HEK293 (cell line): ENCODE measurements around the gene TMC3.

ENCODE experiments used
- CTCF ChIA-PET: fragments of 350-600 bp; formaldehyde crosslinking; extraction: SDS; loops from one replicate; lab custom pipeline; 2021; ENCODE audit warnings: antibody characterized with exemption; lab: Yijun Ruan, JAX
- POLR2A ChIA-PET: fragments of 300-600 bp; formaldehyde crosslinking; extraction: SDS; loops from one replicate; lab custom pipeline; 2020; ENCODE audit warnings: antibody characterized with exemption, inconsistent platforms; lab: Yijun Ruan, JAX
- H3K27ac ChIP-seq: fragments of 200-500 bp; sonication (Bioruptor generic); 2 replicates; pipeline ENCODE4 v1.5.1; 2014; ENCODE audit warnings: low read depth, low read length, control low read depth, inconsistent platforms; ENCODE audit errors: extremely low read depth
- H3K36me3 ChIP-seq, 2 experiments: fragments of 200-500 bp in 1 of 2; sonication (Bioruptor generic) in 1 of 2; 1 replicate in 1 of 2; 2 replicates in 1 of 2; pipeline ENCODE4 v1.5.1; 2014 to 2017; ENCODE audit warnings: inconsistent platforms in 2 of 2, low read length in 2 of 2; ENCODE audit not compliant: control insufficient read depth in 2 of 2, insufficient read depth in 1 of 2
- H3K4me1 ChIP-seq: fragments of 200-500 bp; sonication (Bioruptor generic); 2 replicates; pipeline ENCODE4 v1.5.1; 2014; ENCODE audit warnings: mild to moderate bottlenecking, low read length, inconsistent platforms; ENCODE audit not compliant: control insufficient read depth, insufficient read depth
- H3K4me3 ChIP-seq: 2 replicates; pipeline ENCODE4 v1.5.1; 2011; ENCODE audit warnings: low read depth, mild to moderate bottlenecking, control low read depth, low read length, moderate library complexity
- H3K9me3 ChIP-seq: fragments of 200-500 bp; sonication (Bioruptor generic); 2 replicates; pipeline ENCODE4 v1.5.1; 2014; ENCODE audit warnings: low read depth, low read length, inconsistent platforms; ENCODE audit not compliant: control insufficient read depth, insufficient read depth
- FEZF1 ChIP-seq: fragments of 450-650 bp; formaldehyde crosslinking; IDR thresholded peaks from 2 replicates; pipeline ENCODE4 v1.5.1; 2016; ENCODE audit warnings: missing biosample characterization, missing genetic modification characterization
- RBAK ChIP-seq: fragments of 450-650 bp; formaldehyde crosslinking; IDR thresholded peaks from 2 replicates; pipeline ENCODE4 v1.5.1; 2016; ENCODE audit warnings: missing biosample characterization, missing genetic modification characterization
- REPIN1 ChIP-seq: fragments of 450-650 bp; formaldehyde crosslinking; IDR thresholded peaks from 2 replicates; pipeline ENCODE4 v1.5.1; 2017; ENCODE audit warnings: missing biosample characterization, missing genetic modification characterization, low read depth
- ZBTB20 ChIP-seq: fragments of 450-650 bp; formaldehyde crosslinking; IDR thresholded peaks from 2 replicates; pipeline ENCODE4 v1.5.1; 2016; ENCODE audit warnings: missing biosample characterization, missing genetic modification characterization
- ZBTB26 ChIP-seq: fragments of 450-650 bp; formaldehyde crosslinking; optimal IDR thresholded peaks from 2 replicates; pipeline ENCODE3; 2016; ENCODE audit warnings: missing biosample characterization, mild to moderate bottlenecking, missing genetic modification characterization
- ZNF146 ChIP-seq: fragments of 450-650 bp; formaldehyde crosslinking; IDR thresholded peaks from 2 replicates; pipeline ENCODE4 v1.5.1; 2016; ENCODE audit warnings: missing biosample characterization, missing genetic modification characterization
- ZNF174 ChIP-seq: fragments of 450-650 bp; formaldehyde crosslinking; IDR thresholded peaks from 2 replicates; pipeline ENCODE4 v1.5.0; 2017; ENCODE audit warnings: missing biosample characterization, mild to moderate bottlenecking, missing genetic modification characterization
- ZNF221 ChIP-seq: fragments of 450-650 bp; formaldehyde crosslinking; IDR thresholded peaks from 2 replicates; pipeline ENCODE4 v1.5.1; 2017; ENCODE audit warnings: missing biosample characterization, missing genetic modification characterization, borderline replicate concordance
- ZNF354C ChIP-seq: fragments of 450-650 bp; formaldehyde crosslinking; IDR thresholded peaks from 2 replicates; pipeline ENCODE4 v1.5.1; 2016; ENCODE audit warnings: missing biosample characterization, missing genetic modification characterization, low read depth, borderline replicate concordance
- ZNF416 ChIP-seq: fragments of 450-650 bp; formaldehyde crosslinking; IDR thresholded peaks from 2 replicates; pipeline ENCODE4 v1.5.1; 2016; ENCODE audit warnings: missing biosample characterization, missing genetic modification characterization
- ZNF423 ChIP-seq: fragments of 450-650 bp; formaldehyde crosslinking; IDR thresholded peaks from 2 replicates; pipeline ENCODE4 v1.5.1; 2016; ENCODE audit warnings: missing biosample characterization, missing genetic modification characterization
- ZNF426 ChIP-seq: fragments of 450-650 bp; formaldehyde crosslinking; IDR thresholded peaks from 2 replicates; pipeline ENCODE4 v1.5.1; 2017; ENCODE audit warnings: missing biosample characterization, missing genetic modification characterization, mild to moderate bottlenecking, inconsistent platforms, moderate library complexity
- ZNF48 ChIP-seq: fragments of 450-650 bp; formaldehyde crosslinking; IDR thresholded peaks from 2 replicates; pipeline ENCODE4 v1.5.1; 2016; ENCODE audit warnings: missing biosample characterization, missing genetic modification characterization
- ZNF549 ChIP-seq: fragments of 450-650 bp; IDR thresholded peaks from 2 replicates; pipeline ENCODE4 v1.5.1; 2018; ENCODE audit warnings: missing biosample characterization, missing genetic modification characterization, mild to moderate bottlenecking, inconsistent platforms, moderate library complexity
- ZNF558 ChIP-seq: fragments of 450-650 bp; formaldehyde crosslinking; IDR thresholded peaks from 2 replicates; pipeline ENCODE4 v1.5.1; 2016; ENCODE audit warnings: missing biosample characterization, missing genetic modification characterization
- ZNF654 ChIP-seq: fragments of 450-650 bp; formaldehyde crosslinking; IDR thresholded peaks from 2 replicates; pipeline ENCODE4 v1.5.1; 2016; ENCODE audit warnings: low read depth, missing biosample characterization, missing genetic modification characterization
- ZNF837 ChIP-seq: fragments of 450-650 bp; formaldehyde crosslinking; IDR thresholded peaks from 2 replicates; pipeline ENCODE4 v1.5.1; 2016; ENCODE audit warnings: missing biosample characterization, missing genetic modification characterization
- ZSCAN30 ChIP-seq: fragments of 450-650 bp; IDR thresholded peaks from 2 replicates; pipeline ENCODE4 v1.5.1; 2018; ENCODE audit warnings: missing biosample characterization, mild to moderate bottlenecking, missing genetic modification characterization, moderate library complexity
- TF ChIP-seq, protein P1 (sequence below): fragments of 450-650 bp; formaldehyde crosslinking; IDR thresholded peaks from 2 replicates; pipeline ENCODE4 v1.5.1; 2016; ENCODE audit warnings: missing biosample characterization, missing genetic modification characterization
- TF ChIP-seq, protein P2 (sequence below): fragments of 450-650 bp; formaldehyde crosslinking; IDR thresholded peaks from 2 replicates; pipeline ENCODE4 v1.5.1; 2017; ENCODE audit warnings: missing biosample characterization, mild to moderate bottlenecking, missing genetic modification characterization, moderate library complexity

The TMC3 gene

GRCh38 chr15:81336568-81336967 is 37.4 kb downstream of the TMC3 start:
- H3K4me1 ChIP-seq = peaks cover 5% of the 10 kb centered on the region; the same call in 1 of the 2 replicates
- H3K4me3 ChIP-seq = no peak overlapping the region
- no peaks in the 10 kb centered on the region for H3K36me3 ChIP-seq
- H3K27ac ChIP-seq = no peak overlapping the region
- no peak for TF ChIP-seq ZNF48 (tag by site-specific recombination)
- peak; percentile 36; the same call in 1 of the 2 replicates for TF ChIP-seq ZNF654 (tag by site-specific recombination)
- TF ChIP-seq ZNF426 (tag by site-specific recombination) = no peak
- POLR2A ChIA-PET = interaction anchor here (1.2 kb wide), 1 partner anchor 13 kb away, joined by 3 read pairs; the partner anchor contains the start of gene STARD5
- CTCF ChIA-PET = interaction anchor here (0.6 to 3.1 kb wide), 11 partner anchors 10 to 1758 kb away, joined by 3 to 17 read pairs (median 3); partner anchors contain the start of gene STARD5
- H3K9me3 ChIP-seq = no peaks in the 10 kb centered on the region

- H3K4me1 ChIP-seq = peaks cover 5% of the 10 kb centered on the region; the same call in 1 of the 2 replicates
- ChIA-PET CTCF (interaction anchor here (0.8 to 2.3 kb wide), 7 partner anchors 9 to 359 kb away, joined by 3 to 10 read pairs (median 6); partner anchors contain the start of gene STARD5), POLR2A (interaction anchor here (1.3 kb wide), 1 partner anchor 11 kb away, joined by 4 read pairs; the partner anchor contains the start of gene STARD5)
- no peak overlapping the region for H3K4me3 ChIP-seq
- H3K27ac ChIP-seq = no peak overlapping the region
- no peaks in the 10 kb centered on the region for H3K36me3 ChIP-seq
- no peaks in the 10 kb centered on the region for H3K9me3 ChIP-seq
- TF ChIP-seq ZNF354C (tag by site-specific recombination) = no peak
- TF ChIP-seq ZNF558 (tag by site-specific recombination) = no peak
- no peak for TF ChIP-seq ZSCAN30 (tag by site-specific recombination)
- no peak for TF ChIP-seq FEZF1 (tag by site-specific recombination)
- no peak for TF ChIP-seq ZNF146
- TF ChIP-seq, protein P1, sequence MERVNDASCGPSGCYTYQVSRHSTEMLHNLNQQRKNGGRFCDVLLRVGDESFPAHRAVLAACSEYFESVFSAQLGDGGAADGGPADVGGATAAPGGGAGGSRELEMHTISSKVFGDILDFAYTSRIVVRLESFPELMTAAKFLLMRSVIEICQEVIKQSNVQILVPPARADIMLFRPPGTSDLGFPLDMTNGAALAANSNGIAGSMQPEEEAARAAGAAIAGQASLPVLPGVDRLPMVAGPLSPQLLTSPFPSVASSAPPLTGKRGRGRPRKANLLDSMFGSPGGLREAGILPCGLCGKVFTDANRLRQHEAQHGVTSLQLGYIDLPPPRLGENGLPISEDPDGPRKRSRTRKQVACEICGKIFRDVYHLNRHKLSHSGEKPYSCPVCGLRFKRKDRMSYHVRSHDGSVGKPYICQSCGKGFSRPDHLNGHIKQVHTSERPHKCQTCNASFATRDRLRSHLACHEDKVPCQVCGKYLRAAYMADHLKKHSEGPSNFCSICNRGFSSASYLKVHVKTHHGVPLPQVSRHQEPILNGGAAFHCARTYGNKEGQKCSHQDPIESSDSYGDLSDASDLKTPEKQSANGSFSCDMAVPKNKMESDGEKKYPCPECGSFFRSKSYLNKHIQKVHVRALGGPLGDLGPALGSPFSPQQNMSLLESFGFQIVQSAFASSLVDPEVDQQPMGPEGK (tag by site-specific recombination) = no peak
- no peak for TF ChIP-seq ZNF174 (tag by site-specific recombination)
- TF ChIP-seq REPIN1 (tag by site-specific recombination) = no peak
- TF ChIP-seq ZBTB20 (tag by site-specific recombination) = no peak
- TF ChIP-seq ZNF549 (tag by site-specific recombination) = no peak
- TF ChIP-seq, protein P2, sequence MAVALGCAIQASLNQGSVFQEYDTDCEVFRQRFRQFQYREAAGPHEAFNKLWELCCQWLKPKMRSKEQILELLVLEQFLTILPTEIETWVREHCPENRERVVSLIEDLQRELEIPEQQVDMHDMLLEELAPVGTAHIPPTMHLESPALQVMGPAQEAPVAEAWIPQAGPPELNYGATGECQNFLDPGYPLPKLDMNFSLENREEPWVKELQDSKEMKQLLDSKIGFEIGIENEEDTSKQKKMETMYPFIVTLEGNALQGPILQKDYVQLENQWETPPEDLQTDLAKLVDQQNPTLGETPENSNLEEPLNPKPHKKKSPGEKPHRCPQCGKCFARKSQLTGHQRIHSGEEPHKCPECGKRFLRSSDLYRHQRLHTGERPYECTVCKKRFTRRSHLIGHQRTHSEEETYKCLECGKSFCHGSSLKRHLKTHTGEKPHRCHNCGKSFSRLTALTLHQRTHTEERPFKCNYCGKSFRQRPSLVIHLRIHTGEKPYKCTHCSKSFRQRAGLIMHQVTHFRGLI (tag by site-specific recombination) = no peak
- TF ChIP-seq ZNF221 (tag by site-specific recombination) = no peak
- TF ChIP-seq ZNF837 (tag by site-specific recombination) = no peak
- no peak for TF ChIP-seq RBAK (tag by site-specific recombination)
- TF ChIP-seq, all 188 proteins: peak for 0
Observed at GRCh38 chr15:81335631-81336030, 38.4 kb downstream of the TMC3 start.

GRCh38 chr15:81334768-81335435 is 39.1 kb downstream of the TMC3 start:
- no peak overlapping the region for H3K27ac ChIP-seq
- no peaks in the 10 kb centered on the region for H3K36me3 ChIP-seq
- POLR2A ChIA-PET = interaction anchor here (1.3 kb wide), 1 partner anchor 11 kb away, joined by 4 read pairs; the partner anchor contains the start of gene STARD5
- H3K9me3 ChIP-seq = no peaks in the 10 kb centered on the region
- no peak overlapping the region for H3K4me3 ChIP-seq
- peaks cover 5% of the 10 kb centered on the region; the same call in 1 of the 2 replicates for H3K4me1 ChIP-seq
- CTCF ChIA-PET = interaction anchor here (0.6 to 2.2 kb wide), 7 partner anchors 9 to 1063 kb away, joined by 3 to 10 read pairs (median 5); partner anchors contain the start of gene STARD5
- no peak for TF ChIP-seq ZNF423 (tag by site-specific recombination)
- no peak for TF ChIP-seq ZNF416 (tag by site-specific recombination)
- no peak for TF ChIP-seq ZBTB26 (tag by site-specific recombination)
- TF ChIP-seq, all 188 proteins: peak for 0
